ENCODE measurements around the gene TNFRSF6B.
A peak's percentile ranks its signal among the peaks of the same experiment; 100 is the strongest.
"Not testable (repeated sequence)": the region's sequence is repeated elsewhere in the genome, so short reads cannot be mapped to it uniquely, and the experiment has no call there.

TNFRSF6B gene, protein sequence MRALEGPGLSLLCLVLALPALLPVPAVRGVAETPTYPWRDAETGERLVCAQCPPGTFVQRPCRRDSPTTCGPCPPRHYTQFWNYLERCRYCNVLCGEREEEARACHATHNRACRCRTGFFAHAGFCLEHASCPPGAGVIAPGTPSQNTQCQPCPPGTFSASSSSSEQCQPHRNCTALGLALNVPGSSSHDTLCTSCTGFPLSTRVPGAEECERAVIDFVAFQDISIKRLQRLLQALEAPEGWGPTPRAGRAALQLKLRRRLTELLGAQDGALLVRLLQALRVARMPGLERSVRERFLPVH

DNA sequence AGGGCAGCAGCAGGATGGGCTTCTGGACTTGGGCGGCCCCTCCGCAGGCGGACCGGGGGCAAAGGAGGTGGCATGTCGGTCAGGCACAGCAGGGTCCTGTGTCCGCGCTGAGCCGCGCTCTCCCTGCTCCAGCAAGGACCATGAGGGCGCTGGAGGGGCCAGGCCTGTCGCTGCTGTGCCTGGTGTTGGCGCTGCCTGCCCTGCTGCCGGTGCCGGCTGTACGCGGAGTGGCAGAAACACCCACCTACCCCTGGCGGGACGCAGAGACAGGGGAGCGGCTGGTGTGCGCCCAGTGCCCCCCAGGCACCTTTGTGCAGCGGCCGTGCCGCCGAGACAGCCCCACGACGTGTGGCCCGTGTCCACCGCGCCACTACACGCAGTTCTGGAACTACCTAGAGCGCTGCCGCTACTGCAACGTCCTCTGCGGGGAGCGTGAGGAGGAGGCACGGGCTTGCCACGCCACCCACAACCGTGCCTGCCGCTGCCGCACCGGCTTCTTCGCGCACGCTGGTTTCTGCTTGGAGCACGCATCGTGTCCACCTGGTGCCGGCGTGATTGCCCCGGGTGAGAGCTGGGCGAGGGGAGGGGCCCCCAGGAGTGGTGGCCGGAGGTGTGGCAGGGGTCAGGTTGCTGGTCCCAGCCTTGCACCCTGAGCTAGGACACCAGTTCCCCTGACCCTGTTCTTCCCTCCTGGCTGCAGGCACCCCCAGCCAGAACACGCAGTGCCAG, at the start of gene TNFRSF6B:
Gene TNFRSF6B, plus strand, starts transcription at position 25 of the 729 bp plus-strand sequence. Its CDS starts 116 bp downstream, at position 141.
- no peak for DNase-seq

- DNase-seq = no peak
Measured at GRCh38 chr20:63648190-63648589, 48.3 kb upstream of the TNFRSF6B start.

DNA sequence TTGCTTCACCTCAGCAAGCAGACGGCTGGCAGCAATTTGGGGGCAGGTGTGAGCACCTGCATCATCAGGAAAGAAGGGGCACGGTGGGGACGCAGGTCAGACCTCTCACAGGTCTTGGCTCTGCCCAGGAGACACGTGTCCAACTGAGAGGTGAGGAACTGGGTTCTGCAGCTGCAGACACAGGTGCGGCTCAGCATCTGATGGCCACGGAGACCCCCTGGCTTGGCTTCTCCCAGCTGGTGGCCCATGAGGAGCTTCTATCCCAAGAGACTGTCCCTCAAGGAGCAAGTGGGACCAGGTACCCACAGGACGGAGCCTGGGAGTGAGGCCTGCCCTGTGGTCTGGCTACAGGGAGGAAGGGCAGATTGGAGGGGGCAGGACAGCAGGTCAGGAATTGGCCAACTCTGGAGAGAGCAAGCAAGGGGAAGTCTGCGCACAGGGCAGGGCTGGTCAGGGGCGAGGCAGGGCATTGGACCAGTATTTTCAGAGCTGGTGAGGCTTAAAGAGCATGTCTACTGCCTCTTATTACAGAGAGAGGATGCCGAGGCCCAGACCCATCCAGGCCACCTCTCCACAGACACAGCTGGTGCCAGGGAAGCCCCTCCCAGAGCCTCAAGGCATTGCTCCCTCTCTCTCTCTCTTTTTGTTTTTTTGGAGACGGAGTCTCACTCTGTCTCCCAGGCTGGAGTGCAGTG, 47.4 kb upstream of the TNFRSF6B start:
- DNase-seq = no peak

- not testable (repeated sequence) for DNase-seq
Measured at GRCh38 chr20:63650486-63650885, 46.0 kb upstream of the TNFRSF6B start.

DNA sequence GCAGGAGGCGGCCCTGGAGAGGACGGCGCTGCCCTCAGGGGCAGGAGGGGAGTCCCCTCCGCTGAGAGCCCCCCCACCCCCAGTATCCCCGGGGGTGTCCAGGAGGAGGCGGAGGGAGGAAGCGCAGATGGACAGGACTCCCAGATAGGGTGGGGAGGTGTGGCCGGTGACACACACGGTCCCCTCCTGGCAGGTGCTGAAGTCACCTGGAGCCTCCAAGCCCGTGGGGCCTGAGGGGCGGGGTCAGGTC, 44.6 kb upstream of the TNFRSF6B start:
- DNase-seq = no peak

DNA sequence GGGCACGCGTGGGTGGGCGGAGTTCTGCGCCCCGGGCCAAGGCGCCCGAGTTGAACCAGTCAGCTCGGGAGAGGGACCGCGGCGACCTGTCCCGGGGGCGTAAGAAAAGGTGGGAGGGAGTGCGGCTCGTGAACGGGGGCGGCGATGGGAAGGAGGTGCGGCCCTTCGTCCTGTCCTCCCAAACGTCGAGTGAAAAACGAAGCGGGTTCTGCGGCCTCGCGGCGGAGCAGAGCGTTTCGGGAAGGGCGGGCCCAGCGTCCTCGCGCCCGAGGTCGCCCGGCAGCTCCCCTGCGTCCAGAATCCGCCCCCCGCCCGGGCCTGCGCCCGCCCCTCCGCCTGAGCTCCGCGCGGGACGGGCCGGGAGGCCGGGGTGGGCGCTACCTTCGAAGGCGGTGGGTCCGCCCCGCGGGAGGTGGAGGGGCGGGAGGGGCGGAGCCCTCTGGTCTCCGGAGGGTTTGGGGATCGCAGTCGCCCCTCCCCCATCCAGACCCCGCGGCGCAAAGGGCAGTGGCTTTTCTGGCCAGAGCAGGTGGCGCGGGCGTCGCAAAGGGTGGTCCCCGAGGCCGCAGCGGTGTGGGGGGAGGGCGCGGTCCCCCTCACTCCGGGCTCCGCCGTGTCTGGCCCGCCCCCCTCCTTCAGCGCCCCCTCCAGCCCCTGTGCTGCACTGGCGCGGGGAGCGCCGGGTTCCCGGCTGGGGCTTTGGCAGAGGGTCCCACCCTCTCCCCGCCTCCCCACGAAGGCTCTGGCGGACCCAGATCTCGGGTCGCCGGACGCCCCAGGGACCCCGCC, 44.1 kb upstream of the TNFRSF6B start:
- no peak for DNase-seq

- peak; percentile 85 for DNase-seq
Measured at GRCh38 chr20:63653041-63653973, 43.1 kb upstream of the TNFRSF6B start, which contains the start of gene STMN3. STMN3 (minus strand) TSS chr20:63653424; CDS start chr20:63653345, 79 bp downstream.

- DNase-seq = no peak
Measured at GRCh38 chr20:63653974-63654668, 42.3 kb upstream of the TNFRSF6B start.

DNA sequence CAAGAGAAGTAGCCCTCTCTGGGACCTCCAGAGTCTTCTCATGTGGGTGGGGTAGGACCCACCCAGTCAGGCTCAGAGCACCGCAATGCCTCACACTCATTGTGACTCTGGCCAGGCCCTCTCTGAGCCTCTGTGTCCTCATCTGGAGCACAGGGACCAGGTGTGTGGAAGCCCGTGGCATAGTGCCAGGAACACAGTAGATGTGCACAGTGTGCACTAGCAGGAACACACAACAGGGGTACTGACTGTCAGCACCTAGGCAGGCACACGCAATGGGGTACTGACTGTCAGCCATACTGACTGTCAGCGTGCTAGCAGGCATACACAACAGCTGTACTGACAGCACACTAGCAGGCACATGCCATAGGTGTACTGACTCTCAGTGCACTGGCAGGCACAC, 41.2 kb upstream of the TNFRSF6B start:
- DNase-seq = no peak

DNA sequence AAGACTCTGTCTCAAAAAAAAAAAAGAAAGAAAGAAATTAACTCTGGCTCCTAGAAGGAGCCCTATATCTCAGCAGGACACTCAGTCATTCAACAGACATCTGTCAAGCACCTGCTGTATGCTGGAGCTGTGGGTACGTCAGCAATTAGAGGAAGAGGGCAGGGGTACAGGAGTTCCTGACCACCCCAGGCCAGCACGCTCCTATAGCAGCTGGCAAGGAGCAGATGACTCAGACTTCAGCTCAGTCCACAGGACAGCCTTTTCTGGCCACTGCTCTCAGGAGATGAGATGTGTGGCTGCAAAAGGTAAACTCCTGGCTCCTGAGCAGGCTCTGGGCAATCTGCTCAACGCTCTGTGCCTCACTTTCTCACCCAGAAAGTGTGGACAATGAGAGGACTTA, 40.0 kb upstream of the TNFRSF6B start:
- DNase-seq = no peak

DNA sequence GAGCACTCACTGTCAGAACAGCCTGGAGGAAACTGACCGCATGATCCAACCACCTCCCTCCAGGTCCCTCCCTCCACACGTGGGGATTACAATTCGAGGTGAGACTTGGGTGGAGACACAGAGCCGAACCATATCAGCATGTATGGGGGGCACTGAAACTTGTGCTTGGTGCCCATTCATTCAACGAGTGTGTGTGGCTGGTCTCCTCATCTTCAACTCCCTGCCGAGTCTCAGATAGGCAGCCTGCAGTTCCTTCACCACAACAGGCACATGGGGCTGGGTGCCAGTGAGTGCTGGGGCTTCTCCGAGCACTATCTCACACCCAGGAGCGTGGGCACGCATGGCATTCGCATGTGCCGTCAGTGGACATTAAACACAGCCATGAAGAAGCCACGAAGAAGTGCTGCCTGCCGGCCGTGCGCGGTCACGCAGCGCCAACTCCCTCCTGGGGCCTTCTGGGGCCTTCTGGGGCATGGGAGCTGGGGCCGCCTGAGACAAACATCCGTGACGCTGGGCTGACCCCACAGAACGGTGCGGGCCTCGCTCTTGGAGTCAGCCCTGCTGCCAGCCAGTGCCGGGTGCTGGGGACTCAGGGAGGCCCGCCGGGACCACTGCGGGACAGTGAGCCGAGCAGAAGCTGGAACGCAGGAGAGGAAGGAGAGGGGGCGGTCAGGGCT, 39.1 kb upstream of the TNFRSF6B start:
- no peak for DNase-seq

GRCh38 chr20:63657937-63658748, 38.3 kb upstream of the TNFRSF6B start, which contains the start of gene RTEL1:
RTEL1 (plus strand) TSS chr20:63658312; CDS start chr20:63659403, 1,091 bp downstream.
- peak; percentile 97 for DNase-seq

GRCh38 chr20:63658749-63659187, 37.7 kb upstream of the TNFRSF6B start:
- DNase-seq = no peak

DNA sequence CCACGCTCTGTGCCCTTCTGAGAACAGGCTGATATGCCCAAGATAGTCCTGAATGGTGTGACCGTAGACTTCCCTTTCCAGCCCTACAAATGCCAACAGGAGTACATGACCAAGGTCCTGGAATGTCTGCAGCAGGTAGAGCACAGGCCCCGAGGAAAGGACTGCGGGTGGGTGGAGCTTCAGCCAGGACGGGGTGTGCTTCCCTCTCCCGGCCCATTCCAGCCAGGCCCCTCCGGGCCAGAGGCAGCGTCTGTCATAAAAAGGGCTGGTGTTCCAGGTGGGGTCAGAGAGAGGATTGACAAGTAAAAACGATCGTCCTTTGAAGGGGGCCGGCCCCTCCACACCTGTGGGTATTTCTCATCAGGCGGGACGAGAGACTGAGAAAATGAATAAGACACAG, 37.1 kb upstream of the TNFRSF6B start:
- DNase-seq = no peak

DNA sequence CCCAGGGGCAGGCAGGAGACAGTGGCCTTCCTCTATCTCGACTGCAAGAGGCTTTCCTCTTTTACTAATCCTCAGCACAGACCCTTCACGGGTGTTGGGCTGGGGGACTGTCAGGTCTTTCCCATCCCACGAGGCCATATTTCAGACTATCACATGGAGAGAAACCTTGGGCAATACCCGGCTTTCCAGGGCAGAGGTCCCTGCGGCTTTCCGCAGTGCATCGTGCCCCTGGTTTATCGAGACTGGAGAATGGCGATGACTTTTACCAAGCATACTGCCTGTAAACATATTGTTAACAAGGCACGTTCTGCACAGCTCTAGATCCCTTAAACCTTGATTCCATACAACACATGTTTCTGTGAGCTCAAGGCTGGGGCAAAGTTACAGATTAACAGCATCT, 36.3 kb upstream of the TNFRSF6B start:
- DNase-seq = not testable (repeated sequence)

- no peak for DNase-seq
Measured at GRCh38 chr20:63660622-63661021, 35.8 kb upstream of the TNFRSF6B start.

- DNase-seq = no peak
Measured at GRCh38 chr20:63661108-63661507, 35.3 kb upstream of the TNFRSF6B start.

GRCh38 chr20:63661959-63662812, 34.3 kb upstream of the TNFRSF6B start:
- DNase-seq = no peak

DNA sequence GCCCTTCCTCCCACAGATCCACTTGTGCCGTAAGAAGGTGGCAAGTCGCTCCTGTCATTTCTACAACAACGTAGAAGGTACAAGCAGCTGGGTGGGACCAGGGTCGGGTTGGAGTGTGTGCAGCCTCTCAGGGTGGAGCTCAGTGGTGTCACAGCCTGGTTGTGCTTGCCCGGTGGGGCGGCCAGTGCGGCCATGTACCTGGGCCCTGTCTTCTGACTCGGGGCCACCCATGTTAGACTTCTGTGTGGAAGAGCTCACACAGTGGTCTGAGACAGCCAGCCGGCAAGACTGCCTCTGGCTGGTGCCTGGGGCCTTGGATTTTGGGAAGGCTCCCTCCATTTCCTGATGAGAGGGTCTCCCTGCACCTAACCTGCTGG, 33.7 kb upstream of the TNFRSF6B start:
- DNase-seq = no peak
